Measurements from ENCODE around the gene MGMT.

Gene MGMT

DNA sequence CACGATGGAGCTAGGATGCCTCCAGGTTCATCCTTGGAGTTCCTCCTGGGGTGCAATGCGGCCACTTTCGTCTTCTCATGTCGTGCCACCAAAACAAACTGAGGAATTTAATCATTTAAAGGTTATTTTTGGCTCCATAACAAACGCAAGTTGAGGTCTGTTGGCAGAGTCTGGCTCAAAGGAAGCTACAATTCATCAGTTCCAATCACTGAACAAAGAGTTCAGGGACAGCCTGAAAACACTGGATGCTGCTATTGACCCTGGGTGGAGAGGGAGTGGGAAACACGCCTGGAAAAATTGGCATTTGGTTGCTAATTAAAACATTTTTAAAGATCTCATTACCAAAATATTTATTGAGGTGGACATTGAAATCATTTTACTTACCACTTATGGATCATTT lies 11.4 kb upstream of the MGMT start:
- DNase-seq (ENCODE audit: low read depth in 2 of 2), result no peak

DNA sequence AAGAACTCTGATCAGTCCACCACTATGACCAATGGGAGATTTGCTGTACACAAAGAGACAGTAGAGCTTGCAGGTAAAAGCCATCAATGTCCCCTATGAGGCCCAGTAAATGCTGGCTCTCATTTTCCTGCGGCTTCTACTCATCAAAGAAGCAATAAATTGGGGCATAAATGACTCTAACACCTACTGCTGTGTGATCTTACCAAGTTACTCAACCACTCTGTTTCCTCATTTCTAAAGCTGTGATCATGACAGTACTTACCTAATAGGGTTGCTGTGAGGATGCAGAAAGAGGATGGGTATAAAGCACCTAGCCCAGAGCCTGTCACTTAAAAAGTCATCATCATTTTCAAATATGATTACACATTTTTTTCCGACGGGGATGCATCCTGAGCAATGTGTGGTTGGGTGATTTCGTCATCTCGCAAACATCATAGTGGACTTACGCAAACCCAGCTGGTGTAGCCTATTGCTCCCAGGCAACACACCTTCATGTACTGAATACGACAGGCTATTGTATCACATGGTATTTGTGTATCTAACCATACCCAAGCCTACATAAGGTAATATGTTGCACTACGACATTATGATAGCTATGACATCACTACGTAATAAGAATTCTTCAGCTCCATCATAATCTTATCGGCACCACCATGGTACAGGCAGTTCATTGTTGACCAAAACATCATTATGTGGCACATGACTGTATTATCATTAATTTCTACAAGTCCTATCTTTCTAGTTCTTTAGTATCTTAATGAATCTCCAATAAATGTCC lies 7.1 kb upstream of the MGMT start:
- DNase-seq (ENCODE audit: low read depth in 2 of 2), result no peak

DNA sequence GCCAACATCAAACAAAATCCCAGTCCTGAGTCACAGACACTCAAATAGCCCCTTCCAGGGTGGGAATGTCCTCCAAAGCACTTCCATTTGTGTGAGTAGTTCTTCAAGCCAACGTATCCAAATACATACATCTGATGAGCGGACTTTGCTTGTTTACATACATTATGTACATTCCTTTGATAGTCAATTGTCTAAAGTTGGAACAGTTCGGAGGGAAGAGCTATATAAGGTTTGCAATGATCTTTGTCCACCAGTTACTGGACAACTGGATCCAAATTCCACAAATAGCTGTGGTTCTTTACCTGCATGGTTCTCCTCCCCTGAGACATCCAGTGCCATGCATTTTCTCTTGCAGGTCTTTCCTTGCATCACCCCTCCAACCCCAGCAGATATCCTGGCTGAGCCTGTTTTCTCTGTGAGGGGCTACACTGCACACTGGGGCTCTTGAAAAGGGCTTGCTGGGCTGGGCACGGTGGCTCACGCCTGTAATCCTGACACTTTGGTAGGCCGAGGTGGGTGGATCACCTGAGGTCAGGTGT lies 4.7 kb upstream of the MGMT start:
- no peak for DNase-seq (ENCODE audit: low read depth in 2 of 2)

DNA sequence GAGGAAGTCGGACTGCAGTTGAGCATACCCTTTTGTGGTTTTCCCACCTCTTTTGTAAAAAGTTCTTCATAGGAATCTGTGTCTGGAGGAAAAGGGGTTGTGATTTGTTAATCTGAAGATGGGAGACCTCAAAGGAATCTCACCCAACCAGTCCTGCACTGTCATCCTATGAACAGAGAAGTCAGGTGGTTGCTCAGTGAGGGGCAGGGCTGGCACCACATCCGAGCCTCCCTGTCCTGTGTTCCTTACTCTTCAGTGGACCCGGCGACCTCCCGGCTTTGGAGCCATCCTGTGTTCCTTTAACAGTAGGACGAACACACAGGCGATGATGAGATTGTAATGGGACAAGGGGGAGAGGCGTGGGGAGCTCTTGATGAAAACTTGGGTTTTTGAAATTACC lies 2.8 kb upstream of the MGMT start:
- DNase-seq (ENCODE audit: low read depth in 2 of 2), result no peak

DNA sequence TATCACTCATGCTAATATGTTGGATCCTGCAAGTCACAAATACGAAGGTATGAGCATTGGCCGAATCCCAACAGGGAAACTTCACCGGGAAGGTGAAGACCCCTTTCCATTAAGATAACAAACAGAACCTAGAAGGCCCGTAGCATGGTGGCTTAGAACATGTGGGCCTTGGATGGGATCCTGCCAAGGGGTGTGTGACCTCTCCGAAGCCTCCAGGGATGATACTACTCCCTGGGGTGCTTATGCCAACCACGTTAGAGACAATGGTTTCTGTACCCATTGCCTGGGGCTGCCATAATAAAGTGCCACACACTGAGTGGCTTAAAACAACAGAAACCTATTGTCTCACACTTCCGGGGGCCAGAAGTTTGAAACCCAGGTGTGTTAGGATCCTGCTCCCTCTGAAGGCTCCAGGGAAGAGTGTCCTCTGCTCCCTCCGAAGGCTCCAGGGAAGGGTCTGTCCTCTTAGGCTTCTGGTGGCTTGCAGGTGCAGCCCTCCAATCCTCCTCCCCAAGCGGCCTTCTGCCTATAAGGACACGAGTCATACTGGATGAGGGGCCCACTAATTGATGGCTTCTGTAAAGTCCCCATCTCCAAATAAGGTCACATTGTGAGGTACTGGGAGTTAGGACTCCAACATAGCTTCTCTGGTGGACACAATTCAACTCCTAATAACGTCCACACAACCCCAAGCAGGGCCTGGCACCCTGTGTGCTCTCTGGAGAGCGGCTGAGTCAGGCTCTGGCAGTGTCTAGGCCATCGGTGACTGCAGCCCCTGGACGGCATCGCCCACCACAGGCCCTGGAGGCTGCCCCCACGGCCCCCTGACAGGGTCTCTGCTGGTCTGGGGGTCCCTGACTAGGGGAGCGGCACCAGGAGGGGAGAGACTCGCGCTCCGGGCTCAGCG lies 992 bp upstream of the MGMT start:
- DNase-seq (ENCODE audit: low read depth in 2 of 2), result no peak

DNA sequence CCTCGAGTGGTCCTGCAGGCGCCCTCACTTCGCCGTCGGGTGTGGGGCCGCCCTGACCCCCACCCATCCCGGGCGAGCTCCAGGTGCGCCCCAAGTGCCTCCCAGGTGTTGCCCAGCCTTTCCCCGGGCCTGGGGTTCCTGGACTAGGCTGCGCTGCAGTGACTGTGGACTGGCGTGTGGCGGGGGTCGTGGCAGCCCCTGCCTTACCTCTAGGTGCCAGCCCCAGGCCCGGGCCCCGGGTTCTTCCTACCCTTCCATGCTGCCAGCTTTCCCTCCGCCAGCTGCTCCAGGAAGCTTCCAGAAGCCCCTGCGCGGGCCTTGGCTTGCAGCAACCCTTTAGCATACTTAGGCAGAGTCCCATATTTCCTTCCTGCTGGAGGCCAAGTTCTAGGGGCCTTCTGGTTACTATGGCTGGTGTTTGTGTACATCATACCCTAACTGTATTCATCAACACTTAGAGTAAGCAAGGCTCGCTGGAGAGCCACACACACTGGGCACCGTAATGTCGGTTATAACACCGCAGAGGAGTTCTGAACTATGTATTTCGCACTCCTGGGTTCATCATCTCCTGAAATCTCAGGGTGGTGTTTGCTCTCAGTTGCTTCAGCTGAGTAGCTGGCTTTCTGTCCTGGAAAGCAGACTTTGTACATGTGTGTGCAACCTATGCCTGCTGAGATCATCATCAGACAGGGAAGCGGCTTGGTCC lies 471 bp downstream of the MGMT start:
- DNase-seq (ENCODE audit: low read depth in 2 of 2), result peak in 1 of 2 experiments; percentile 6

DNA sequence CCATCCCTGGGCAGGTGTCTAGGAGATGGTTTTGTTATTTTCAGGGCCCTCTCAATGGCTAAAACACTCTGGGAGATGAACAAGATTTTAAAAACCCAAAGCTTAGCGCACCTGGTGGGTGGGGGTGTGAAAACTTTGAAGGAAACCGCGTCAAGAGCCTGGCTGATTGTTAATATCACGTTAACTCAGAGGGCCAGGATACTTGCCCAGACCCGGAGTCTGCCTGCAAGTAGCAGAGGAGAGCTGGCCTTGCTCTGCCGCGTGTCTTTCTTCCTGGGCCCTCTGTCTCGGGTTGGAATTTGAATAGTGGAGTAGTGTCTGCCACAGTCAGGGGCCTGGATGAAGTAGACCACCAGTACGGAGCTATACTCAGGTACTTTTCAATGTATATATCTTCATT lies 1.1 kb downstream of the MGMT start:
- DNase-seq (ENCODE audit: low read depth in 2 of 2), result no peak

DNA sequence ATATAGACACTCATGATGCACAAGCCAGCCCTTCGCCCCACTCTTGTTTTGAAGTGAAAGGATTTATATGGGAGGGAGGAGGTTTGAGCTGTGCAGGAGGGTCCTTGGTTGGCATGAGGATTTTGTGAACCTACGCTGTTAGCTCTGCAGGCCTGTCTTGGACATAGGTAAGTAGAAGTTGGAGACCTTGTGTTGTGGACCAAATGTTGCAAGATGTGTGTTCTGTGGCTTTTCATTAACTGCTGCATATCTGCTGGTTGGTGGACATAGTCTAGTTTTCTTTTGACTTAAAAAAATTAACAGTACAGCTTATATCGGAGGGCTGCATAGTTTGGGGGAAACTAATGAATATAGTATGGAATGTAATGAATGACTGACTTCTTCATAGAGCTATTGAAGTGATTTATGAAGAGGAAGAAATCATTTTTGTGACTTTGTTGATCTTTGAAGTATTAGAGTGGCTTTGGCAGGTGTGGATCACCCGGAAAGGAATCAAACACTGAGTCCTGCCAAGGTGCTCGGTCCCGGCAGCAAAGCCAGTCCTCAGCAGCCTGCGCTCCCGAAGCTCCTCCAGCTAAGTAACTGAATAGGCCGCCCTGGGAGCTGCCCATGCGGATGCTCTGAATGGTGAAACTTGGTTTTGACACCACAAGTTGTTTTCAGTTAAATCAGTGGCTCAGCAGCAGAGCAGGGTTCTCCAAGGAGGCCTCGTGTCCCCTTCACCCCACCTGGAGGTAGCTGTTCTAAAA lies 3.2 kb downstream of the MGMT start:
- no peak for DNase-seq (ENCODE audit: low read depth in 2 of 2)

DNA sequence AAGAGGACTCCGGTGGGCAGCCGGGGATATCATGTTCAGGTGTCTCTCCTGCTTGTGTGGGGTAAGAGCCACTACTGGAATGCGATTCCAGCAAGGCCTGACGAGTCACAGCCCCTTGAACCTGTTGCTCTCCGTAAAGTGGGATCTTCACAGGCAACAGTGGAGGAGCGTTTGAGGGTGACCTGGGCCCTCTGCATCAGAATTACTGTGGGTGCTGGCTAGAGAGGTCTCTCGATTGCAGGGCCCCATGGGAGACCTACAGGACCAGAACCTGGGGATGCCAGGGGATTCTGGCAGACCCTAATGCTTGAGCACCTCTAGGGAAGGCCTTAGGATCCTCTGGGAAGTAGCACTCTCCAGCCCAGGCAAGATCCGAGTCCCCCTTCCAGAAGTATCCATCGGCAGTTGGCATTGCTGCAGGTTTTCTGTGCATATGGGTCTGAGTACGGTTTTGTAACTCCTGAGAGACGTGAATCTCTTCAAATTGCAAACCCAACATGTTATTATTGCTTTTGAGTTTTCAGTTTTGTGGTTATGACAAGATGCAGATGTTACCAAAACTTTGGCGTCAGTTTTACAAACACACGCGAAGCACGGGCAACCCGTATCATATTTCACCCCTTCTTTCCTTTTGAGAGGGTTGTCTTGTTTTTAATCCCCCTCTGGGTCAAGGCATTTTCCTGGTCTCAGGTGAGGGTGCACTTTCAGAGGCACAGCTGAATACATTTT lies 4.6 kb downstream of the MGMT start:
- no peak for DNase-seq (ENCODE audit: low read depth in 2 of 2)

DNA sequence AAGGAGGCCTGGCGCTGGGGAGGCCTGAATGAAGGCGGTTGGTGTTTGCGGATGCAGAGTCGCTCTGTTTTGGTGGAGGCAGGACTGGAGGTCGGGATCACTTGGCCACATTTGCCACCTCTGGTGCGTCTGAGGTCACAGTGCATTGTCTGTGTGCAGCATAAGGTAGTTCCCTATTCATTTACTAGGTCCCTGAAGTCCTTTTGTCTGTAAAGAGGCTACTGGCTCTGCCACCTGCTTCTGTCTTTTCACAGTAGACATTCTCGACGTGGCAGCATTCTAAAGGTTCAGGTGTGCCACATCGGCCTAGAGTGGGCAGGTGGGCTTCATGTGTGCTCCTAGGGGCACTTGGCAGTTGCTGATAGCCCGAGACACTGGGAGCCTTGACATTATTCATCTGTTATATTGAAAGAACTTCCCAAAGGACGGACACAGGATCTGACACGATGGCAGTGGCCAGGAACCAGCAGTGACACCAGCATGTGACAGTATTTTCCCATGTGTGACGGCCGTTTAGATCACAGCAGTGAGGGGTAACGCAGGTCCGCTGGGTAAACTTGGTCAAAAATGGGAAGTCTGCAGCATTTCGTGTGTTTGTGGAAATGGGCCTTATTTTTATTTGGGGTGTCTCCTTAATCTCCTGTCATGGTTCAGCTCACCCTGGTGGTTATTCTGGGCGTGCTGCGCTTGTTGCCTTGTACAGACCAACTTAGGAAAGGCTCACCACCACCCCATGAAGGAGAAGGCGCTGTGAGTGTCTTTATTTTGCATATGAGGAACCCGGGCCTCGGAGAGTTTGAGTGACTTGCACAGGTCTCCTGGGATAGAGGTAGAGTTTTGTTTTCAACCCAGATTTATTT lies 5.9 kb downstream of the MGMT start:
- no peak for DNase-seq (ENCODE audit: low read depth in 2 of 2)

DNA sequence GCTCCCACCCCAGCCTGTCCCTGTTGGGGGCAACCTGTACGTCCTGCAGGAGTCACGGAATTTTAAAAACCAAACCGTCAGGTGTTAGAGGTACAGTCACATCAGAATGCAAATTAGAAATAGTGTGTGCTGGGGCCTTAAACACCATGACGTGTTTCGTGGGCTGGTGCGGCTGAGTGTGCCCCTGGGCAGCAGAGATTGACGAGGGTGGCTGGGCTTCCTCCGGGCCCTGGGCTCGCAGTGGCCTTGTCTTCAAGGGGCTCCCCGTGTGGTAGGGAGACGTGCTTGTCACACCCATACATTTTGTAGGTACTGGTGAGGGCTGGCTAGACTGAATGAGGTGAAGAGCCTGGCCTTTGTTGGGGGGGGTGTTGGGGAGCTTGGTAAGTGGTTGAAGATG lies 7.6 kb downstream of the MGMT start:
- DNase-seq (ENCODE audit: low read depth in 2 of 2), result no peak

DNA sequence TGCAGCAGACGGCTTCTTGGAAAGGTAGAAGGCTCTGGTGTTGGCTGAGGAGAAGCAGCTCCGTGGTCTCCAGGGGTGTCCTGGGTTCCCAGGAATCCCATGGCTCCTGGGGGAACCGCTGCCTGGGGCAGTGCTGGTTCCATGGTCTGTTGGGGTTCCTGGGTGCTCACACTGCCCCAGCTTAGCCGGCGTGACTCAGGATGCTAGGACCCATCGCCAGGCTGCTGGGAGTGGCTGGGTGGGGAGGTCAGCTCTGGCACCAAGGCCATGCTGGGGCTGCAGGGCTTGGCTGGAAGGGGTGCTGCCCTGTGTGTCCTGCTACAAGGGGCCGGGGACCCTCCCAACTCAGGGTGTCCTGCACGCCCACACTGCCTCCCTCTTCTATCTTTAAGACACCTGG lies 9.4 kb downstream of the MGMT start:
- no peak for DNase-seq (ENCODE audit: low read depth in 2 of 2)

DNA sequence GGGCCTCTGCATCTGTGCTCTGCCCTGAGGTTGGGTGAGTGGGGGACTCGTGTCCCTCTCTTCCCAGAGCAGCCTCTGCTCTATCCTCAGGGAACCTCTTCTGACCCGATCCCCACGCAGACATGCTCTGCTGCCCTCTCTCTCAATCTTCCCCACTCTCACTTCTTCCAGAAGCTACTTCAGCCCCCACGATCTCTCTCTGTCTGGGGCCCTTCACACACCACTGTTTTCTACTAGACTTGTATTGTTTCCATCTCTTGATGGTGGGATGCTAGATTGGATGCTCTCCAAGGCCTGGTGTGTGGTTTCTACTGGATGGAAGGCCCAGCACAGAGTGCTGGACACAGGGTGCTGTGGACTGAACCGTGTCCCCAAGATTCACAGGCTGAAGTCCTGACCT lies 10.0 kb downstream of the MGMT start:
- DNase-seq (ENCODE audit: low read depth in 2 of 2), result no peak

DNA sequence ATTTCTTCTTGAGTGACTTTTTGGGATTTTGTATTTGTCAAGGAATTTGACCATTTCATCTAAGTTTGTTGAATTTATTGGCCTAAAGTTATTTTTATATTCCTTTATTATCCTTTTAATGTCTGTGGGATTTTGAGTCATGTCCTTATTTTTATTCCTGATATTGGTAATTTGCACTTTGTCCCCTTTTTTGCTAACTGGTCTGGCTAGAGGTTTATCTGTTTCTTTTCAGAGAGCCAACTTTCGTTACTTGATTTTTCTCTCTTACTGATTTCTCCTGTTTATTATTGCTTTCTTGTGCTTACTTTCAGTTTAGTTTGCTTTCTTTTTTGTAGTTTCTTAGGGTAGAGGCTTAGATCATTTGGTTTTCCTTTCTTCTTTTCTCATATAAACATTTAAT lies 14.6 kb downstream of the MGMT start:
- DNase-seq (ENCODE audit: low read depth in 2 of 2), result no peak

DNA sequence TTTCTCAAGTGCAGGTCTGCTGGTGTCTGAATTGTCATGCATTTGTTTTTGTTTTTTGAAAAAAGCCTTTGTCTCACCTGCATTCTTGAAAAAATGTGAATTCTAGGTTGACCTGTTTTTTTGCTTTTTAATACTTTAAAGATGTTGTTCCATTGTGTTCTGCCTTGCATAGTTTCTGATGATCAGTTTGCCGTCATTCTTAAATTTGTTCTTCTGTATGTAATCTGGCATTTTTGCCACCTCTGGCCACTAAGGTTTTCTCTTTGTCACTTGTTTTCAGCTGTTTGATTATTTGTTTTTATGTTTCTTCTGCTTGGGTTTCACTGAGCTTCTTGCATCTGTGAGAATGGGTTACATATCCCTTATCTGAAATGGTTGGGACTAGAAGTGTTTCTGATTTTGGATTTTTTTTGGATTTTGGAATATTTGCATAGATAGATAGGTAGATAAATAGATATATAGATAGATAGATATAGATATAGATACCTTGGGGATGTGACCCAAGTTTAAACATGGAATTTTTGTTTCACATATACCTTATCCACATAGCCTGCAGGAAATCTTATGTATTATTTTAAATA lies 16.5 kb downstream of the MGMT start:
- DNase-seq (ENCODE audit: low read depth in 2 of 2), result no peak

DNA sequence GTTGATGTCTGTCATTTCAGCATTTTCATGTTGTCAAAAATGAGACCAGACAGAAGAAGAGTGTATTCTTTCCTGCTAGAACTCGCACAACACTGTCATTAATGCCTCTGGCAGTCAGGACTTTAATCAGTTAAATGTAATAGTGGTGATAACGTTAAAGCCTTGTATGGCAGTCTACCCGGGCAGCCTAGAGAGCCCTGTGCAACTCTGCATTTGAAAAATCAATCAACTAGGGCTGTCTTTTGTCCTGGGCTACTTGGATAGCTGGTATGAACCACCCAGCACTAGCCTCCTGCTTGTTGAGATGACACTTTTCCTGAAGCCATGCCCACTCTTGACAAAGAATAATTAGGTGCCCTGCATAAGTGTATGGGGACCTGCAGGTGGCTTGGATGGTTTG lies 19.8 kb downstream of the MGMT start:
- no peak for DNase-seq (ENCODE audit: low read depth in 2 of 2)

DNA sequence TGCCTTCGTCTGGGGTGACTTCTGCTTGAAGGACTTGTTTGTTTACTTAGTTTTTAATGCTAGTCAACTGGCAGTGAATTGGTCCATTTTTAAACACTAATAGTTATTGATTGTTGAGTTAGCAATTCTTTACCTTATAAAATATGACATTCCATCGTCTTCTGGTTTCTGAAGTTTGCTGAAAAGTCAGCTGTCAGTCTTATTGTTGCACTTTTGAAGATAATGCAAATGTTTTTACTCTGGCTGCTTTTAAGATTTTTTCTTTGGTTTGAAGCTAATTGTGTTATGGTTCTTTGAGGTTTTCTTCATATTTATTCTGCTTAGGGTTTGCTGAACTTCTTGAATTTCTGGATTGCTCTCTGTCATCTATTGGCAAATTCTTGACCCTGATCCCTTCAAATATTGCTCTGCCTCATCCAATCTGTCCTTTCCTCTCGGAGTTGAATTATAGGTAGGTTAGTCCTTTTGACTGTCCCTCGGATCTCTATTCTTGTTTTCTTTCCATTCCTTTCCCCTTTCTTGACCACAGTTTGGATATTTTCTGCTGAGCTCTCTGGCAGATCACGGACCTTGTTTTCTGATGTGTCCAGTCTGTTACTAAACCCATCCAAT lies 24.2 kb downstream of the MGMT start:
- no peak for DNase-seq (ENCODE audit: low read depth in 2 of 2)

DNA sequence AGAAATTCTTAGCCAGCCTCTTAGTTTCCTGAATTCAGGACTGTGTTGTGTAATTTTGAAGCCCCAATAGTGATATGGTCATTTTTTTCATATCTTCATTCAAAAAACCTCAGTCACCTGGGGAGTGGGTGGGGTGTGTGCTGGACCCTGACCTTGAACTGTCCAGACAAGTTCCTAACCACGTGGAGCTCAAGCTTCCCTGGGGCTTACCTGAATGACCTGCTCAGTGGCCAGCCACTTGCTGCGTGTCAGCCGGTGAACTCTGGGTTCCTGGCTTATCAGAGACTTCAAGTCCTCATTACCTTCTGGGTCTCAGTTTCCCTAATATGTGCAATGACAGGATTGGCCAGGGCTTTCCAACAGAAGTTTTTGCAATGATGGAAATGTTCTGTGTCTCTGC lies 27.1 kb downstream of the MGMT start:
- no peak for DNase-seq (ENCODE audit: low read depth in 2 of 2)

DNA sequence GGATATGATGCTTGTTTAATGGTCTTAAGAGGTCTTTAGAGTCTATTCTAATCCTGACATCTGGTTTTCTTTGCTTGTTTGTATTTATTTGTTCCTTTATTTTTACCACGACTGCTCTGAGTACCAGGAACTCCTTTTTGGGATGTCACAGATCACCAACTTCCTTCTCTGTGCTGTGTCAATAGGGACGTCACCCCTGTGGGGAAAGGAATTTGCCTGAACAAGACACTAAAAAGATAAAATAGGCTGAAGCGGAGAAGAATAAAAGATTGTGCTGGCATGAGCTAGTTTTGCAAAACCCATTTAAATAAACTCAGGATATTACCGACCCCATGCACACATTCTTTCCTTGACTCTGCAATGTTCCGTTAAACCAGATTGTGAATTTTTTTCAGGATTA lies 27.7 kb downstream of the MGMT start:
- no peak for DNase-seq (ENCODE audit: low read depth in 2 of 2)

Measured in stimulated activated CD4-positive, alpha-beta T cell treated with anti-CD3 and anti-CD28 coated beads, Interleukin-12 subunit alpha, Interleukin-12 subunit beta, amount 100 ng/mL, for 24 hours (primary cell).